Caco-2 (cell line): ENCODE measurements around the gene SIGLEC14. TPM values are rescaled to one million over a fixed set of nuclear protein-coding genes. Genes with fewer than 3 reads are reported as not detected.

Experiments
- BruUV-seq: library from RNA; stranded (reverse); fragments of 400-500 nt; replicated peaks from 2 replicates; lab custom pipeline; 2021; lab: Mats Ljungman, UMichigan
- CTCF ChIA-PET: fragments of 300-600 bp; sonication (Branson Sonifier 250); formaldehyde crosslinking; loops from one replicate; lab custom pipeline; 2022; ENCODE audit warnings: antibody characterized with exemption; lab: Charles Lee
- POLR2A ChIA-PET: fragments of 300-600 bp; sonication (Branson Sonifier 250); formaldehyde crosslinking; loops from one replicate; lab custom pipeline; 2022; ENCODE audit warnings: antibody characterized with exemption; lab: Charles Lee
- DNase-seq, 2 experiments: peaks; one replicate each; pipeline versions ENCODE4 v3.0.0 to v3.0.0-alpha.2; 2020 to 2022
- H3K27me3 ChIP-seq: replicated peaks from 2 replicates; pipeline ENCODE4 v1.6.0; 2011; ENCODE audit warnings: low read length; ENCODE audit not compliant: control insufficient read depth, insufficient read depth
- H3K36me3 ChIP-seq: 2 replicates; pipeline ENCODE4 v1.5.1; 2011; ENCODE audit warnings: low read length; ENCODE audit not compliant: control insufficient read depth, insufficient read depth
- H3K4me1 ChIP-seq: fragments of 250-450 bp; sonication (Bioruptor Pico); 2 replicates; pipeline ENCODE4 v1.5.1; 2020; ENCODE audit warnings: mild to moderate bottlenecking
- H3K4me3 ChIP-seq: 2 replicates; pipeline ENCODE4 v1.5.1; 2011; ENCODE audit warnings: low read depth, mild to moderate bottlenecking, control low read depth, low read length
- H3K9me3 ChIP-seq: fragments of 250-450 bp; sonication (Bioruptor Pico); 2 replicates; pipeline ENCODE4 v1.5.1; 2020; ENCODE audit warnings: mild to moderate bottlenecking, moderate library complexity
- H3K27ac Mint-ChIP-seq: one replicate; pipeline ENCODE4 v1.8.0; 2022; ENCODE audit warnings: mixed read lengths; ENCODE audit not compliant: unreplicated experiment
- H3K27me3 Mint-ChIP-seq: one replicate; pipeline ENCODE4 v1.8.0; 2022; ENCODE audit warnings: mixed read lengths; ENCODE audit not compliant: insufficient read depth, unreplicated experiment
- H3K36me3 Mint-ChIP-seq: one replicate; pipeline ENCODE4 v1.8.0; 2022; ENCODE audit warnings: mild to moderate bottlenecking, mixed read lengths; ENCODE audit not compliant: insufficient read depth, unreplicated experiment
- H3K4me1 Mint-ChIP-seq: one replicate; pipeline ENCODE4 v1.8.0; 2022; ENCODE audit warnings: low read depth, mixed read lengths; ENCODE audit not compliant: unreplicated experiment
- H3K4me3 Mint-ChIP-seq: one replicate; pipeline ENCODE4 v1.8.0; 2022; ENCODE audit warnings: mild to moderate bottlenecking, moderate library complexity, mixed read lengths; ENCODE audit not compliant: unreplicated experiment
- H3K9me3 Mint-ChIP-seq: one replicate; pipeline ENCODE4 v1.8.0; 2022; ENCODE audit warnings: mixed read lengths; ENCODE audit not compliant: unreplicated experiment
- intact Hi-C: fragments of 100-400 bp; cut with micrococcal nuclease; formaldehyde crosslinking; loops from one replicate; pipeline ENCODE4 v1.10.0; 2022; ENCODE audit not compliant: unreplicated experiment
- total RNA-seq: library from RNA; stranded (reverse); gene quantifications from 2 replicates; pipeline ENCODE4 v1.2.3, GENCODE V29; 2022
- TF ChIP-seq, protein P1 (sequence below), 2 experiments: fragments of 200-600 bp in 1 of 2; IDR thresholded peaks; 1 replicate in 1 of 2; 2 replicates in 1 of 2; pipeline versions ENCODE4 v1.5.1 to v1.8.0; 2011 to 2022; ENCODE audit warnings: antibody characterized with exemption in 1 of 2, control low read depth in 1 of 2, inconsistent platforms in 1 of 2, low read depth in 1 of 2, low read length in 1 of 2, mild to moderate bottlenecking in 1 of 2, moderate library complexity in 1 of 2; ENCODE audit not compliant: insufficient read depth in 1 of 2, severe bottlenecking in 1 of 2, unreplicated experiment in 1 of 2

Gene SIGLEC14
- total RNA-seq, 1 experiment from 2014 or later, result not detected

DNA sequence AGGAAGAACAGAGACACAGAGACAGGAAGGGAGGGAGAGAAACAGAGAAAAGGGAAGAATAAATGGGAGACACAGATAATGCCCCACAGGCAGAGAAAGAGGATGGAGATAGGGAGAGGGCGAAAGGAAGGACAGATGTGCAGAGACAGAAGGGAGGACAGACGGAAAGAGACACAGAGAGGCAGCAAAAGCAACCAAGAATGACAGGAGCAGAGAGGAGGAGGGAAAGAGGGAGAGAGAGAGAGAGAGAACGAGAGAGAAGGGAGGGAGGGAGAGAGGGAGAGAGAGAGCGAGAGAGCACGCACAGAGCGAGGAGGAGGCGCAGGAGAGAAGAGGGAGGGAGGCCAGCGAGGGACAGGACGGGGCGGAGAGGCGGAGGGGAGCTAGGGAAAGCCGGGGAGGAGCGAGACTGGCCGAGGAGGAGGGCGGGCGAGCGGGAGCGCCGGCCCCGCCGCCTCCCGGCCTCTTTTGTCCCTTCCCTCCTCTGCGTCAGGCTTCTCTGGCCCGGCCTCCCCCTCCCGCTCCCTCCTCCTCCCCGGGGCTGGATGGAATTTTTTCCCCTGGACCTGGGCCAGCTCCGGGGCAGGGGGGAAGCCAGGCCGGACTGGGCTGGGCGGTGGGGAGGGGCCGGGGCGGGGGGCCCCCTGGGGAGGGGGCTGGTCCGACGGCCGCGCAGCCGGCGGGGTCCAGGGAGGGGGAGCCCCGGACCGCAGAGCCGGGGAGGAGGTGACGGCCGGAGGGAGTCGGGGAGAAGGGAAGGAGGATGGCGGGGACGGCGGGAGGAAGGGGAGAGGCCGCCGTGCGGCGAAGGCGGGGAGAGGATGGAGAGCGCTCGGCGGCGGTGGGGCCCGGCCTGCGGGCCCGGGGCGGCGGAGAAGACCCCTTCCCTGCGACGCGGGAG is 42.3 kb upstream of the SIGLEC14 start:
- Histone ChIP-seq H3K4me1 (peaks cover 20% of the 10 kb centered on the region), H3K36me3 (no peaks in the 10 kb centered on the region), H3K9me3 (0 out of 2 replicates have a peak, but pooled peaks cover 4% of the 10 kb centered on the region), H3K4me3 (peak overlapping the region; percentile 51), H3K27me3 (no peaks in the 10 kb centered on the region)
- Mint-ChIP-seq H3K4me1 (peaks cover 27% of the 10 kb centered on the region), H3K36me3 (peaks cover 3% of the 10 kb centered on the region), H3K4me3 (peak overlapping the region; percentile 84), H3K27me3 (no peaks in the 10 kb centered on the region), H3K27ac (peak overlapping the region; percentile 16), H3K9me3 (no peaks in the 10 kb centered on the region)
- ChIA-PET CTCF (interaction anchor here (0.8 to 2.1 kb wide), 3 partner anchors 15 to 32 kb away, joined by 3 to 7 read pairs (median 3); no protein-coding TSS in a partner anchor), POLR2A (interaction anchor here (0.6 kb wide), 1 partner anchor 347 kb away, joined by 5 read pairs; no protein-coding TSS in a partner anchor)
- intact Hi-C loops, result loop anchor here (1.0 kb wide), 1 partner anchor 15 kb away; no protein-coding TSS in a partner anchor
- no TSS peak for BruUV-seq
- DNase-seq, result peak; percentile 74 to 77
- TF ChIP-seq, protein P1, sequence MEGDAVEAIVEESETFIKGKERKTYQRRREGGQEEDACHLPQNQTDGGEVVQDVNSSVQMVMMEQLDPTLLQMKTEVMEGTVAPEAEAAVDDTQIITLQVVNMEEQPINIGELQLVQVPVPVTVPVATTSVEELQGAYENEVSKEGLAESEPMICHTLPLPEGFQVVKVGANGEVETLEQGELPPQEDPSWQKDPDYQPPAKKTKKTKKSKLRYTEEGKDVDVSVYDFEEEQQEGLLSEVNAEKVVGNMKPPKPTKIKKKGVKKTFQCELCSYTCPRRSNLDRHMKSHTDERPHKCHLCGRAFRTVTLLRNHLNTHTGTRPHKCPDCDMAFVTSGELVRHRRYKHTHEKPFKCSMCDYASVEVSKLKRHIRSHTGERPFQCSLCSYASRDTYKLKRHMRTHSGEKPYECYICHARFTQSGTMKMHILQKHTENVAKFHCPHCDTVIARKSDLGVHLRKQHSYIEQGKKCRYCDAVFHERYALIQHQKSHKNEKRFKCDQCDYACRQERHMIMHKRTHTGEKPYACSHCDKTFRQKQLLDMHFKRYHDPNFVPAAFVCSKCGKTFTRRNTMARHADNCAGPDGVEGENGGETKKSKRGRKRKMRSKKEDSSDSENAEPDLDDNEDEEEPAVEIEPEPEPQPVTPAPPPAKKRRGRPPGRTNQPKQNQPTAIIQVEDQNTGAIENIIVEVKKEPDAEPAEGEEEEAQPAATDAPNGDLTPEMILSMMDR (IDR thresholded peaks at IDR 0.05; ENCODE audit: insufficient read depth in 1 of 2, low read depth in 1 of 2, low read length in 1 of 2, severe bottlenecking in 1 of 2, unreplicated experiment in 1 of 2), result no peak

DNA sequence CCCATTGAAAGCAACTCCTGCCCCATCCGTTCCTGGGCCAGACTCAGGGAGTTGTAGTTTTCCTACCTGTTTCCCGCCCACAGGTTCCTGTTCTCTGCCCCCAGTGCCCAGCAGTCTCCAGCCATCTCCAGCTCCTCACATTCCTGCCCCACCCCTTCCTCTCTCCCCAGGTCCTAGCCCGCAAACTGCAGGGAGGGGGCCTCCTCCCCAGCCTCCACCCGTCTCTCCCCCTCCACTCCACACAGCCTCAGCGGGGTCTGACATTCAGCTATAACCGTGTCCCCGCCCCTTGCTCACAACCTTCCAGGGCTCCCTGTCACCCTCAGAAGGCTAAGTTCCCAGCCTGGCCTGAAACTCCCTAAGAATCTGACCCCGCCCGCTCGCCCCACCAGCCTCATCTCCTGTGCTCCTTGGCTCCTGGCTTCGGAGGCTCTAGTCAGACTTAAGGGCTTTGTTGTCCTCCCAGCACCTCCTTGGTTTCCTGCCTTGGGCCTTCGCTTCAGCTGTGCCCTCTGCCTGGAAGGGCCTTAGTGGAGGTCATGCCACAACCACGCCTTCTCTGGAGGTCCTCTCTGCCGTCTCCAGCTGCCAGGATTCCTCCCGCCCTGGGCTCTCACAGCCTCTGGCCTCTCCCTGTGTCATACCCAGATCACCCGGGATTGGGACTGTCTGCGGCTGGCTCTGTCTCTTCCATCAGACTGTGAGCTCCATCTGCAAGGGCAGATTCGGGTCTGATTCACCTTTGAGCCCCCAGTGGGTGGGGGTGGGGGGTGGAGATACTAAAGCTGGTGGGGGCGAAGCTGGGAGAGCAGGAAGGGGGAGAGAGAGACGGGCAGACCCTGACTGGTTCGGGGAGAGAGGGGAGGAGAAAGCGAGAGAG is 41.4 kb upstream of the SIGLEC14 start:
- DNase-seq, result peak; percentile 37 to 51
- Histone ChIP-seq H3K27me3 (no peaks in the 10 kb centered on the region), H3K4me3 (peak overlapping the region; percentile 51), H3K4me1 (peaks cover 20% of the 10 kb centered on the region), H3K36me3 (no peaks in the 10 kb centered on the region), H3K9me3 (0 out of 2 replicates have a peak, but pooled peaks cover 4% of the 10 kb centered on the region)
- TF ChIP-seq, protein P1 (IDR thresholded peaks at IDR 0.05; ENCODE audit: insufficient read depth in 1 of 2, low read depth in 1 of 2, low read length in 1 of 2, severe bottlenecking in 1 of 2, unreplicated experiment in 1 of 2), result no peak
- Mint-ChIP-seq H3K4me3 (peak overlapping the region; percentile 84), H3K36me3 (no peaks in the 10 kb centered on the region), H3K27me3 (no peaks in the 10 kb centered on the region), H3K4me1 (peaks cover 27% of the 10 kb centered on the region), H3K27ac (peak overlapping the region; percentile 16), H3K9me3 (peaks cover 7% of the 10 kb centered on the region)
- ChIA-PET CTCF (interaction anchor here (0.9 to 2.1 kb wide), 4 partner anchors 15 to 31 kb away, joined by 3 to 7 read pairs (median 5); no protein-coding TSS in a partner anchor), POLR2A (no interaction called here)
- intact Hi-C loops, result no loop called here
- BruUV-seq, result TSS peak; percentile 35

DNA sequence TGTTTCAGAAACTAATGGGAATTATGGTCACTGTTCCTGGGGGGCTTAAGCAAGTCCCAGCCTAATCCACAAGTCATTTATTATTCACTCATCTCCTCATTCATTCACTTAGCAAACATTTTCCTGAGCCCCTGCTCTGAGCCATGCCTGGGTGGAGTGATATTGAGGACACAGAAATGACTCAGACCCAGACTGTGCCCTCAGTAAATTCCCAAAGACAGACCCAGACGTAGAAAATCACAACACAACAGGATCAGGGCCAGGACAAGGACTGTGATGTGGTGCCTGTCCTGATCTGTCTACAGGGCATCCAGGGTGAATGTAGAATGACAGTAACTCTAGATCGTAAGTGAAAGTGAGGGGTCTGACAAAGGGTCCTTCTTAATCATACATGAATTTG is 39.5 kb upstream of the SIGLEC14 start:
- intact Hi-C loops, result no loop called here
- H3K36me3 ChIP-seq, result no peaks in the 10 kb centered on the region
- H3K27me3 ChIP-seq, result no peaks in the 10 kb centered on the region
- CTCF ChIA-PET, result no interaction called here
- POLR2A ChIA-PET, result no interaction called here
- no peak for DNase-seq
- peaks cover 20% of the 10 kb centered on the region for H3K4me1 ChIP-seq
- Mint-ChIP-seq H3K4me3 (no peak overlapping the region), H3K9me3 (peaks cover 9% of the 10 kb centered on the region), H3K4me1 (peaks cover 18% of the 10 kb centered on the region), H3K27me3 (no peaks in the 10 kb centered on the region), H3K36me3 (no peaks in the 10 kb centered on the region), H3K27ac (no peak overlapping the region)
- TF ChIP-seq, protein P1 (IDR thresholded peaks at IDR 0.05; ENCODE audit: insufficient read depth in 1 of 2, low read depth in 1 of 2, low read length in 1 of 2, severe bottlenecking in 1 of 2, unreplicated experiment in 1 of 2), result no peak
- H3K4me3 ChIP-seq, result no peak overlapping the region
- no TSS peak for BruUV-seq
- H3K9me3 ChIP-seq, result 0 out of 2 replicates have a peak, but pooled peaks cover 4% of the 10 kb centered on the region
